K562 (cell line): ENCODE results near the gene OTC. TPM values are rescaled to one million over a fixed set of nuclear protein-coding genes. Genes with fewer than 3 reads are reported as not detected.
A peak's percentile ranks its signal among the peaks of the same experiment; 100 is the strongest.

Source experiments
- ATAC-seq: fragments of 200-7000 bp; cut with Tn5 transposase; 3 replicates; pipeline ENCODE4 v1.9.1; 2020; ENCODE audit warnings: moderate library complexity
- BruUV-seq: library from RNA; stranded (reverse); fragments of 400-500 nt; replicated peaks from 2 replicates; lab custom pipeline; 2021; lab: Mats Ljungman, UMichigan
- CTCF ChIA-PET: fragments of 300-600 bp; formaldehyde crosslinking; extraction: SDS; loops from one replicate; lab custom pipeline; 2021; ENCODE audit warnings: low intra/inter-chr PET ratio; lab: Yijun Ruan, JAX
- POLR2A ChIA-PET: fragments of 300-600, 350-650 bp; sonication (Branson Sonifier 250); formaldehyde crosslinking; extraction: SDS; loops from one replicate; lab custom pipeline; 2021; ENCODE audit warnings: antibody characterized with exemption, inconsistent platforms; lab: Yijun Ruan, JAX
- DNase-seq, 4 experiments: peaks; one replicate each; pipeline versions ENCODE4 v3.0.0 to v3.0.0-alpha.2; 2011 to 2018; ENCODE audit warnings: low spot score in 3 of 4, mixed read lengths in 3 of 4; ENCODE audit errors: extremely low read depth in 1 of 4
- FAIRE-seq: peaks from 2 replicates; lab custom pipeline; 2011; peaks lifted over from hg19 to GRCh38; lab: Jason Lieb, UNC
- H2AFZ ChIP-seq: 2 replicates; pipeline ENCODE4 v1.6.0; 2011; ENCODE audit warnings: low read depth, low read length, control low read depth, inconsistent platforms
- H3K27ac ChIP-seq: fragments of 200-600 bp; 3 replicates; pipeline ENCODE4 v1.8.0; 2011; ENCODE audit warnings: low read depth, mild to moderate bottlenecking, control low read depth, inconsistent platforms, low read length, moderate library complexity, mixed read lengths; ENCODE audit errors: extremely low read depth
- H3K27me3 ChIP-seq, 2 experiments: fragments of 300-600 bp in 1 of 2; 2 replicates in 1 of 2; 3 replicates in 1 of 2; pipeline versions ENCODE4 v1.6.0 to v1.8.0; 2011; ENCODE audit warnings: inconsistent platforms in 2 of 2, low read length in 2 of 2, mild to moderate bottlenecking in 1 of 2, mixed read lengths in 1 of 2, moderate library complexity in 1 of 2; ENCODE audit not compliant: control insufficient read depth in 2 of 2, insufficient read depth in 2 of 2
- H3K36me3 ChIP-seq: fragments of 300-600 bp; 3 replicates; pipeline ENCODE4 v1.8.0; 2011; ENCODE audit warnings: mild to moderate bottlenecking, low read length, inconsistent platforms; ENCODE audit not compliant: control insufficient read depth, insufficient read depth
- H3K4me1 ChIP-seq, 2 experiments: fragments of 200-600 bp in 1 of 2; replicated peaks in 1 of 2; 2 replicates in 1 of 2; 3 replicates in 1 of 2; pipeline versions ENCODE4 v1.5.1 to v1.8.0; 2011; ENCODE audit warnings: inconsistent platforms in 2 of 2, low read length in 2 of 2, mild to moderate bottlenecking in 1 of 2, mixed read lengths in 1 of 2, moderate library complexity in 1 of 2; ENCODE audit not compliant: control insufficient read depth in 2 of 2, insufficient read depth in 2 of 2
- H3K4me2 ChIP-seq: 2 replicates; pipeline ENCODE4 v1.6.1; 2011; ENCODE audit warnings: low read length, control low read depth, inconsistent platforms, mixed read lengths; ENCODE audit not compliant: insufficient read depth
- H3K4me3 ChIP-seq: fragments of 200-600 bp; sonication (generic), shearing (Covaris generic); 2 replicates; pipeline ENCODE4 v1.5.1; 2016; ENCODE audit warnings: control low read depth, inconsistent platforms
- H3K79me2 ChIP-seq: fragments of 200-600 bp; 3 replicates; pipeline ENCODE4 v1.8.0; 2011; ENCODE audit warnings: low read length, inconsistent platforms; ENCODE audit not compliant: control insufficient read depth, insufficient read depth
- H3K9ac ChIP-seq, 2 experiments: 2 replicates each; pipeline versions ENCODE4 v1.6.0 to v1.6.1; 2011; ENCODE audit warnings: low read depth in 2 of 2, low read length in 2 of 2, control low read depth in 1 of 2, inconsistent platforms in 1 of 2, mild to moderate bottlenecking in 1 of 2, mixed read lengths in 1 of 2; ENCODE audit not compliant: insufficient read depth in 1 of 2
- H3K9me1 ChIP-seq: one replicate; pipeline ENCODE4 v1.6.0; 2011; ENCODE audit warnings: inconsistent platforms, mild to moderate bottlenecking, low read length, moderate library complexity; ENCODE audit not compliant: control insufficient read depth, insufficient read depth
- H3K9me3 ChIP-seq: replicated peaks from 2 replicates; pipeline ENCODE4 v1.5.1; 2011; ENCODE audit warnings: low read depth, low read length, inconsistent platforms; ENCODE audit not compliant: control insufficient read depth, insufficient read depth
- H4K20me1 ChIP-seq: replicated peaks from 2 replicates; pipeline ENCODE4 v1.6.1; 2011; ENCODE audit warnings: low read length, inconsistent platforms, mixed read lengths; ENCODE audit not compliant: control insufficient read depth, insufficient read depth
- CSDE1 ChIP-seq, 2 experiments: fragments of 450-650 bp; IDR thresholded peaks; 2 replicates each; pipeline ENCODE4 v1.6.1; 2016; ENCODE audit warnings: mild to moderate bottlenecking in 1 of 2
- EP400 ChIP-seq: fragments of 450-650 bp; IDR thresholded peaks from 2 replicates; pipeline ENCODE4 v1.6.1; 2017; ENCODE audit warnings: antibody characterized with exemption, mild to moderate bottlenecking, moderate library complexity
- EWSR1 ChIP-seq: fragments of 450-650 bp; IDR thresholded peaks from 2 replicates; pipeline ENCODE4 v1.6.1; 2018; ENCODE audit warnings: borderline replicate concordance, mild to moderate bottlenecking, low read depth, moderate library complexity; ENCODE audit not compliant: partially characterized antibody
- GABPB1 ChIP-seq: sonication (generic); formaldehyde crosslinking; IDR thresholded peaks from 2 replicates; pipeline ENCODE4 v1.8.0; 2022; ENCODE audit warnings: mild to moderate bottlenecking, missing genetic modification reagents
- ILF3 ChIP-seq: fragments of 450-650 bp; IDR thresholded peaks from 2 replicates; pipeline ENCODE4 v1.6.1; 2018; ENCODE audit warnings: antibody characterized with exemption, mild to moderate bottlenecking, moderate library complexity, borderline replicate concordance
- IRF2 ChIP-seq: sonication (generic); formaldehyde crosslinking; IDR thresholded peaks from 2 replicates; pipeline ENCODE4 v1.8.1; 2022; ENCODE audit warnings: mild to moderate bottlenecking, missing genetic modification reagents
- KAT8 ChIP-seq: fragments of 450-650 bp; IDR thresholded peaks from 2 replicates; pipeline ENCODE4 v1.6.1; 2016; ENCODE audit warnings: low read depth, mild to moderate bottlenecking
- MCM2 ChIP-seq: fragments of 450-650 bp; IDR thresholded peaks from 2 replicates; pipeline ENCODE4 v1.6.1; 2017; ENCODE audit warnings: low read depth, mild to moderate bottlenecking
- MCM3 ChIP-seq: fragments of 450-650 bp; IDR thresholded peaks from 2 replicates; pipeline ENCODE4 v1.6.1; 2016
- NR4A1 ChIP-seq, 2 experiments: fragments of 250-450 bp in 1 of 2; fragments of 450-650 bp in 1 of 2; sonication (Bioruptor Pico) in 1 of 2; IDR thresholded peaks; 2 replicates each; pipeline versions ENCODE4 v1.4.0 to v1.6.1; 2016 to 2020; ENCODE audit warnings: mild to moderate bottlenecking in 2 of 2, missing compliant biosample characterization in 1 of 2, missing genetic modification characterization in 1 of 2, moderate library complexity in 1 of 2
- TCF7 ChIP-seq: sonication (generic); IDR thresholded peaks from 2 replicates; pipeline ENCODE4 v1.6.1; 2016; ENCODE audit warnings: antibody characterized with exemption, borderline replicate concordance
- ZNF174 ChIP-seq: fragments of 250-450 bp; sonication (Bioruptor Pico); IDR thresholded peaks from 2 replicates; pipeline ENCODE4 v1.4.0; 2020; ENCODE audit warnings: mild to moderate bottlenecking
- ZNF274 ChIP-seq: IDR thresholded peaks from 2 replicates; pipeline ENCODE4 v1.6.1; 2011; ENCODE audit warnings: low read depth, mild to moderate bottlenecking, low read length, moderate library complexity, borderline replicate concordance
- ZNF316 ChIP-seq: fragments of 450-650 bp; IDR thresholded peaks from 2 replicates; pipeline ENCODE4 v1.6.1; 2016
- ZNF444 ChIP-seq: fragments of 250-450 bp; sonication (Bioruptor Pico); IDR thresholded peaks from 2 replicates; pipeline ENCODE4 v1.4.0; 2020; ENCODE audit warnings: mild to moderate bottlenecking, moderate library complexity
- ZNF57 ChIP-seq: fragments of 450-650 bp; formaldehyde crosslinking; IDR thresholded peaks from 2 replicates; pipeline ENCODE4 v1.4.0; 2020; ENCODE audit warnings: mild to moderate bottlenecking, moderate library complexity
- ZNF584 ChIP-seq: fragments of 200-800 bp; sonication (Bioruptor generic); IDR thresholded peaks from 2 replicates; pipeline ENCODE4 v1.6.1; 2016; ENCODE audit warnings: low read depth, mild to moderate bottlenecking, missing genetic modification characterization, missing compliant biosample characterization
- WGBS: fragments of 100-300 bp; shearing (Covaris generic); methylation state at CpG from one replicate; pipeline ENCODE4 v1.1.6; 2016; ENCODE audit warnings: low coverage, mixed read lengths; ENCODE audit not compliant: insufficient coverage; ENCODE audit errors: missing lambda C conversion rate; 5-methylcytosine and 5-hydroxymethylcytosine counted together
- in situ Hi-C: fragments of 300-500 bp; cut with MboI; formaldehyde crosslinking; loops from 4 replicates; pipeline ENCODE4 v1.15.0; 2018; ENCODE audit warnings: inconsistent platforms, mixed read lengths
- intact Hi-C: fragments of 100-400 bp; cut with micrococcal nuclease; formaldehyde crosslinking; loops from 2 replicates; pipeline ENCODE4 v1.14.2; 2022
- polyA plus RNA-seq, 8 experiments: library from polyadenylated mRNA; depleted of rRNA in 4 of 8; stranded (reverse) in 5 of 8; unstranded in 3 of 8; fragments of >200 nt; fragmentation: Nextera tagmentation in 2 of 8; fragmentation: Illumina TruSeq in 1 of 8; extraction: Ambion mirVana in 2 of 8; extraction: Trizol in 1 of 8; gene quantifications; 2 replicates each; pipeline versions ENCODE4 v1.2.1 to v1.2.3, GENCODE V29; 2011 to 2014; ENCODE audit warnings: inconsistent platforms in 1 of 8, missing spikeins in 1 of 8
- total RNA-seq, 7 experiments: library from RNA; depleted of rRNA in 6 of 7; stranded (reverse); fragments of >200 nt in 6 of 7; fragmentation: Illumina TruSeq in 2 of 7; extraction: Trizol in 2 of 7; gene quantifications; 2 replicates each; pipeline versions ENCODE4 v1.2.1 to v1.2.3, GENCODE V29; 2011 to 2021; ENCODE audit warnings: low replicate concordance in 1 of 7

The OTC gene
- total and polyA plus RNA-seq, 9 of the 15 experiments (the other 6 are each of a cell fraction or from before 2014, with no cell fraction given): not detected

GRCh38 chrX:38326086-38326485, 26.3 kb upstream of the OTC start:
- 33% methylated on average over 3 of the region's 3 CpGs for WGBS
- intact Hi-C loops: loop anchor here (10.0 kb wide), 1 partner anchor 111 kb away; no protein-coding TSS in a partner anchor
- FAIRE-seq (no peak), DNase-seq (no peak), ATAC-seq (no peak)
- BruUV-seq: no TSS peak
- no peak overlapping the region for H3K27ac ChIP-seq
- H3K4me3 ChIP-seq: peak overlapping the region; percentile 93; the same call in 1 of the 2 replicates
- peak overlapping the region; percentile 83 for H3K4me2 ChIP-seq
- H2AFZ ChIP-seq: peak overlapping the region; percentile 48
- in situ Hi-C loops: no loop called here
- no peaks in the 10 kb centered on the region for H4K20me1 ChIP-seq
- peaks cover 6 to 8% of the 10 kb centered on the region in 2 experiments; a peak in 4 of 5 replicates for H3K4me1 ChIP-seq
- TF ChIP-seq NR4A1 (CRISPR knock-in tag; IDR thresholded peaks at IDR 0.05) (no peak), NR4A1 (tag; IDR thresholded peaks at IDR 0.05) (no peak), KAT8 (no peak), ZNF584 (CRISPR knock-in tag) (no peak), ZNF444 (CRISPR knock-in tag) (no peak), EWSR1 (no peak), ZNF274 (no peak), ZNF174 (no peak), ZNF316 (no peak), CSDE1 (IDR thresholded peaks at IDR 0.05) (no peak), ZNF57 (no peak), GABPB1 (CRISPR knock-in tag) (no peak), IRF2 (CRISPR knock-in tag) (no peak), MCM3 (no peak), MCM2 (no peak), EP400 (no peak), TCF7 (no peak), ILF3 (no peak)
- TF ChIP-seq, all 486 proteins: peak for 0
- no peaks in the 10 kb centered on the region for H3K9me3 ChIP-seq
- H3K27me3 ChIP-seq: no peaks in the 10 kb centered on the region; a peak in 1 of 5 replicates
- ChIA-PET POLR2A (no interaction called here), CTCF (no interaction called here)
- H3K9ac ChIP-seq: peak overlapping the region in 1 of 2 experiments; percentile 65; a peak in 2 of 4 replicates
- no peaks in the 10 kb centered on the region for H3K9me1 ChIP-seq
- H3K36me3 ChIP-seq: no peaks in the 10 kb centered on the region
- H3K79me2 ChIP-seq: no peaks in the 10 kb centered on the region
